GM21717 (cell line): Measurements from ENCODE around the gene EIF5B.
A peak's percentile ranks its signal among the peaks of the same experiment; 100 is the strongest.
"Not testable (repeated sequence)": the region's sequence is repeated elsewhere in the genome, so short reads cannot be mapped to it uniquely, and the experiment has no call there.

ENCODE experiments used
- ATAC-seq: cut with Tn5 transposase; IDR thresholded peaks from one replicate; pipeline ENCODE4 v1.9.1; 2021; ENCODE audit warnings: mild to moderate bottlenecking, moderate library complexity; ENCODE audit not compliant: unreplicated experiment

EIF5B gene

DNA sequence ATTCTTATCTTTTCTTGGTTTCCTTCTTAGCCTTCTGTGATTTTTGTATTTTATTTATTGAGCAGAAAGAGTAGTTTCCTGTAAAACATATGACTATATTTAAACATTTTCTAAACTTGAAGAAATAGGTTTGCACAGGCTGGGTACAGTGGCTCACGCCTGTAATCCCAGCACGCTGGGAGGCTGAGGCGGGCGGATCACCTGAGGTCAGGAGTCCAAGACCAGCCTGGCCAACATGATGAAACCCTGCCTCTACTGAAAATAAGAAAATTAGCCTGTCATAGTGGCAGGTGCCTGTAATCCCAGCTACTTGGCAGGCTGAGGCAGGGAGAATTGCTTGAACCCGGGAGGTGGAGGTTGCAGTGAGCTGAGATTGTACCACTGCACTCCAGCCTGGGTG, 31.7 kb downstream of the EIF5B start:
- ATAC-seq = not testable (repeated sequence)

DNA sequence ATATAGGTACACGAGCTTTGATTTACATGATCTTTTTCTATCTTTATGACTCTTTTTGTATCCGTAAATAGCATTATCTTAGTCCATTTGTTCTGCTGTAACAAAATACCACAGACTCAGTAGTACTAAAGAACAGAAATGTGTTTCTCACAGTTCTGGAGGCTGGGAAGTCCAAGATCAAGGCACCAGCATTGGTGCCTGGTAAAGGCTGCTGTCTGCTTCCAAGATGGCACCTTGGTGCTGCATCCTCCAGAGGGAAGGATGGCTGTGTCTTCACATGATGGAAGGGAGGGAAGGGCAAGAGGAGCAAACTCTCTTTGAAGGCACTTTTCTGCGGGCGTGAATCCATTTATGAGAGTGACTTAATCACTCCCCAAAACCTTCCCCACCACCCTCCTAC, 36.0 kb downstream of the EIF5B start:
- ATAC-seq = no peak

DNA sequence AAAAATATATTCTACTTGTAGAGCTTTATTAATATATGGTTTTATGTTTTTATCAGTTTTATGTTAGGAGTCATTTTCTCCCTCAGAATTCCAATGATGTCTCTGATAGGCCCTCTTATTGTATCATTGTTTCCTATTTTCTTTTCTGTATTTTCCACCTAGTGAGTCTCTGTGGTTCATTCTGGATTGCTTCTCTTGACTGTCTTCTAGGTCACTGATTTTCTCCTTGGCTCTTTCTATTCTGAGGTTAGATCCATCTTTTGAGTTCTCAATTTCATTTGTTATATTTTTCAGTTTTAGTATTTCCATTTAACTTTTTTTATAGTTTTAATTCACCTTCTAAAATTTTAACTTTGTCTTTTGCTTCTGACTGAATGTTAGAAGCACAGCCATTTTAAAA, 37.6 kb downstream of the EIF5B start:
- ATAC-seq = no peak

DNA sequence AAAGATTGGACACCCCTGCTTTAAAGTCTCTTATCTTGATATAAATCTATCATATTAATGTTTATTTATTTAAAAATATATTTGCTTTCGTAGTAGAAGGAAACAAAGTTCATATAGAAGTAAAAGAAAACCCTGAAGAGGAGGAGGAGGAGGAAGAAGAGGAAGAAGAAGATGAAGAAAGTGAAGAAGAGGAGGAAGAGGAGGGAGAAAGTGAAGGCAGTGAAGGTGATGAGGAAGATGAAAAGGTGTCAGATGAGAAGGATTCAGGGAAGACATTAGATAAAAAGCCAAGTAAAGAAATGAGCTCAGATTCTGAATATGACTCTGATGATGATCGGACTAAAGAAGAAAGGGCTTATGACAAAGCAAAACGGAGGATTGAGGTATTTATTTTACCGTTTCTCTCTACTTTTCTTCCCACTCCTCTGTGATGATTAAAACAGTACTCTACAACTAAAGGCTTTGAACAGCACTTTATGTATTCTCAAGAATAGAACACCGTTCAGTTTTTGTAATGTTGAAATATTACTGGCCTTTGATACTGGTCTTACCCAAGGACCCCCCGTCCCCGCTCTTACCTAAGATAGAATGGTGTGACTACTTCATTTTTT, 39.2 kb downstream of the EIF5B start:
- ATAC-seq = no peak

DNA sequence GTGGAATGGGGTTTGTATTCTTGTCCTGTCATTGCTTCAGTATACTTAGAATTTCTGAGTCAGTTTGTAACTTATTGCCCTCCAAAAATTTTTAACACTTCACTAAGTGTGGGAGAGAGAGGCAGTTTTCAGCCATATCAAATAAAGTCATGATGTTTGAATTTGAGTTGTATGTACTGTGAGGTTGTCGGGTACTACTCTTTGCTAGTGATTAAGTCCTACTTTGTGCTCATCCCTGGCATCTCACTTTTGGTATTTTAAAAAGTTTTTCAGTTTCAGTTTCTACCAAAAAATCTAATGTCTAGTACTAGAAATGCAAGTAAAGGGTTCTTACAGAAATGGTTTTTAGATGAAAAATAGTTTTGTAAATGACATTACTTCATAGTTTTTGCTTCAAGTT, 40.7 kb downstream of the EIF5B start:
- no peak for ATAC-seq

DNA sequence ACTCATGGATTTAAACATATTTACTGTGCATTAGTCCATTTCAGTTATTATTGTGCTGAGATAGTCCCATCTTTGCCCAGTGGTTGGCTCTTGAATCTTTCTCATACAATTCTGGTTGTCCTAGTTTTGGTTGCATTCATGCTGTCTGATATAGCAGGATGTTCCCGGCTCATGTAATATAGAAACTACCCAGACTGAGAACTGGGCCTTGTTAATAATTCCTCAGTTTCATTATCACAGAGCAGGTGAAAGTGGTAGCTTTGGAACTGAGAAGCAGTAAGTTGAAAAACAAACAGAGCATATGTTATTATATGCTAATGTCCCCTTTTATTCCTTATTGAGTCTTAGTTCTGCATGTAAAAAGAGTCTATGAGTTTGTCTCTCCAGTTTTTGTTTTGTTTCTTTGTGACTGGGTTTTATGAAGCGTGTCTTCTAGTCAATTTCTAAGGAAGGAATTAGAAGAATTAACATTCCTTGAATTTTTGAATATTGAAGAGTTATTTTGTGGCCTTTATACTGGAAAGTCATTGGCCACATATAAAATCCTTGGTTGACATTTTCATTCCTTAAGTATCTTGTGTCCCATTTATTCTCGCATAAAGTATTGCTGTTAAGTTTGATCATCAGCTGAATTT, 43.3 kb downstream of the EIF5B start:
- ATAC-seq = peak; percentile 75

DNA sequence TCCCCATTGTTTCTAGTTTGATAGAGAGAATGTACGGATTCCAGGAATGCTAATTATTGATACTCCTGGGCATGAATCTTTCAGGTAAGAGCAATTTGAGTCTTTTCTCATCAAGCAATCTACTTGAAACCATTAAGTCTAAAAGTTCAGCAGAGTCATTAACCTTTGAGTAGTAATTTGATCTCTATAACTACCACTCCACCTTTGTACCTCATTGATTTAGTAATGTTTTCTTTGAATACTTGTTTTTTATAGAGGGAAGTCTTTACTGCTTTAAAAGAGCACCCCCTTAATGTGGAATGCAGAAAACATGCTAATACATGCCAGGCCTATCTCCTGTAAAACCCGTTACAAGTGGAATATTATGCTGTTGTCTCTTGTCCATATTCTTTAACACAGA, 45.0 kb downstream of the EIF5B start:
- ATAC-seq = no peak

DNA sequence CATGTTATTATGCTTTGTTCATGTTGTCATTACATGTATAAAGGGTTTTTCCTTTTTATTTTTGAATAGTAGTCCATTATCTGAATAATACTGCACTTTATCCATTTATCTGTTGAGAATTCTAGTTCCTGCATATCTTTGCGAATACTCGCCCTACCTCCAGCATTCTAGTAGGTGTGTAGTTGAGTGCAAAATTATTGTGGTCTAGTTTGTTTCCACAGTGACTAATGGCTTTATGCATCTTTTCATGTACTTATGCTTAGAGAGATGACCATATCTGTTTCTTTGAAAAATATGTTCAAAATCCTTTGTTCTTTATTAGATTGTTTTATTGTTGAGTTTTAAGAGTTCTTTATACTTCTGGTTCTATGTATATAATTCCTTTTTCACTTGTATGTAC, 48.8 kb downstream of the EIF5B start:
- no peak for ATAC-seq

DNA sequence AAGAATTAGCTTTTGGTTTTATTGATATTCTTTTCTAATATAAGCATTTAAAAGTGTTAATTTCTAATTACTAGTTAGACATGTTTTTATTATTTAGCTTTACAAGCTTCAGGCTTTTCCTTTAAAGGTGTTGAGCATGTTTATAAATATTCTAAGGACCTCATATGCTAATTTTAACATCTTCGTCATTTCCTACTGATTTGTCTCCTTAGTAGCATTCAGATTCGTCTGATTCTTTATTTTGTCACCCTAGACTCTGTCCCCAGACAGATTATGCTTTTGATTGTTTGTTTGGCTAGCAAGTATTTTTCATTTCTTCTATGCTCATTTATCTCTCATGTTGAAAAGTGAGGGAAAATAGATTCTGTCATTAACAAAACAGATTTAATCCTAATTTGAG, 51.7 kb downstream of the EIF5B start:
- ATAC-seq = no peak

DNA sequence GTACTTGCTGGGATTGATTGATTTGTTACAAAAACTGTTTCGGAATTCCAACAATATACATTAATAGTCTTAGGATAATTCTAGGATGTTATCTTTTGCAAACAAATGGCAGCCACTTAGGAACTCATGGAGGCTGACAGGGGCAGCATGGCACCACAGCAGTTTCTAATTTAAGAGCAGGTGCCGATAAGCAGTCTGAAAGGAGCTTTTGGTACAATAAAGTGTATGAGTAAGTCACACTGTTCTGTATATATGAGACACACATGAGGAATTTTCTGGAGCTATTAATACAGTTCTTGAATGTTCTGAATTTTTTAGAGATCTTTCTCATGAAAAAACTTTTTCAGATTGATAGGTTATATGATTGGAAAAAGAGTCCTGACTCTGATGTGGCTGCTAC, 52.2 kb downstream of the EIF5B start:
- no peak for ATAC-seq

DNA sequence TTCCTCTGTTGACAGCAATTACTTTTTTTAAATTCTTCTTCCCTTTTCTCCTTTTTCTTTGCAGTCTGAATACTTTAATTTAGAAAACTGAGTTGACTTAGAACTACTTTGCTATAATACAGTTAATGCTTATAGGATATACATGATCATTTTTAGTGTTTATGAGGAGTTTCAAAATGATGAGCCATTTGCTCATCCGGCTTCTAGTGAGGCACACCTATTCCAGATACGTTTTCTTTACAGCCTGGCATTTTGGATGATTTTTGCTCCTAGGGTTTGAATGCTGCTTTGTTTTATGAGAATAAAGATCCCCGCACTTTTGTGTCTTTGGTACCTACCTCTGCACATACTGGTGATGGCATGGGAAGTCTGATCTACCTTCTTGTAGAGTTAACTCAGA, 52.8 kb downstream of the EIF5B start:
- ATAC-seq = no peak

DNA sequence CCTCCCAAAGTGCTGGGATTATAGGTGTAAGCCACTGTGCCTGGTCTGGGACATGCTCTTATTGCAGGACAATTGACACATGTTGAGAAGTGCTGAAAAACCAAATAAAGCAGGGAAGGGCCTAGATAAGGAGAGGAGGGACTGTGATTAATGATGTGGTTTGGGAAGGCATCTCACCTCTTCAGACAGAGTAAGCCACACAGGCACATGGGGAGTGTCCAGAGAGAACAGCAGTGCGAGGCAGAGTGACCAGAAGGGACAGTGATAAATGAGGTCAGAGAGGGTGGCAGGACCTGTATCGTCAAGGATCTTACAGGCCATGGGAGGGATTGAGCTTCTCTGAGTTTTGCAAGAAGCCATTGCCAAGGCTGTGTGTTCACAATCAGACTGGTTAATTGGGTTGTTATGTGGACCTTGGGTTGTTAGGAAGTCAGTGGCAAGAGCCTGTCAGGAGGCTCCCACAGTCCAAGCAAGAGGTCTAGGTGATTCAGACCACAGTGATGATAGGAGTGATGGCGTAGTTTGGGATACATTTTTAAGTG, 58.5 kb downstream of the EIF5B start:
- no peak for ATAC-seq

DNA sequence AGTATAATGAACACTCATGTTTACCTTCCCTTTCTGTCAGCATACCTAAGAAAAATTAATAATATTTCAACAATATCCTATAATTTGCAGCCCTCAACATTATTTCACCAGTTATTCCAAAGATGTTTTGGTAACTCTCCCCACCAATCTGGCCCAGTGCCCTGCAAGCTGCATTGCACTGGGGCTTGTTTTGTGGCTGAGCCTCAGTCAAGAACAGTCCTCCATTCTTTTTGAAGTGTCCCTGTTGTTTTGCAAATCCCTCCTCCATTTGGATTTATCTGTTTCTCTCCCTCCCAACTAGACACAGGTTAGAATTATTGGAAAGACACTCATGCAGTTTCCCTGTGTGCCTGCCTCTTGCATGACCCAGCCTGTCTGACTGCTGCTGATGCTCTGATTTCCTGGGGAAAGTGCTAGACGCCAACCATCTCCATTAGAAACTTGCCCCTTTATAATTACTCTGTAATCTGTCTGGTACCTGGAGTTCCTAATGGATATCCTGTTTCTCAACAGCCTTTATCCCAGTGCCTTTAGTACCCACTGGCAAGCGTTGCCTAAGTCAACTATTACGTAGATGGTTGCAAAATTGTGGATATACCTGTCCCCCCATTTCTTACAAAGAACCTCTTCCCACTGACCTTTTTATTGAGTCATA, 60.2 kb downstream of the EIF5B start:
- ATAC-seq = no peak

DNA sequence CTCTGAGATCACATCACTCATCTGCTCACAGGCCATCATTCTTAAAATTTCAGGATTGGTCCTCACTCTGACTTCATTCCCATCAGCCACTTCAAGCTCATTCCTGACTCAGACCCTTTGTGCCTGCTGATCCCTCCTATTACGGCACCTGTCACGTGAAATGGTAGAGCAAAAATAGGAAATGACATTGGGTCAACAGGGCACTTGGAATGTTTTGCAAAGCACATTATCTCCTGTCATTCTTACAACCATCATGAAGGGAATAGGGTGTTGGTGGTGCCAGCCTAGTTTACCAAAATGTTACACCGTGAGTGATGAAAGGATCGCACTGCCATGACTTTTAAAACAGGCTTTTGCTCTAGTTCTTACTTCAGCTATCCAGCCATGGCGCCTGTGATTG, 61.1 kb downstream of the EIF5B start:
- no peak for ATAC-seq

DNA sequence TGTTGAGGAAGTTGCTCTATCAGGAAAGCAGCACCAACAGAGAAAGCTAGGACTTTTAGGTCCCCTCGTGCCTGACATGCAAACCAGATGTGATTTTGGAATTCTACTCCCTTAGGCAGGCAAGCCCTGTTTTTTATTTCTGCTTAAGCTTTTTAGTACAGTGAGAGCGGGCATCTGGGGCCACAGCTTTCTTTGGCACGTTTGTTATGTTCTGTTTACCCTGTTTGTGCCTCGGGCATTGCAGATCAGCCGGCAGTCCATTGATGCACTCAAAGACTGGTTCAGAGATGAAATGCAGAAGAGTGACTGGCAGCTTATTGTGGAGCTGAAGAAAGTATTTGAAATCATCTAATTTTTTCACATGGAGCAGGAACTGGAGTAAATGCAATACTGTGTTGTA, 61.9 kb downstream of the EIF5B start:
- no peak for ATAC-seq

DNA sequence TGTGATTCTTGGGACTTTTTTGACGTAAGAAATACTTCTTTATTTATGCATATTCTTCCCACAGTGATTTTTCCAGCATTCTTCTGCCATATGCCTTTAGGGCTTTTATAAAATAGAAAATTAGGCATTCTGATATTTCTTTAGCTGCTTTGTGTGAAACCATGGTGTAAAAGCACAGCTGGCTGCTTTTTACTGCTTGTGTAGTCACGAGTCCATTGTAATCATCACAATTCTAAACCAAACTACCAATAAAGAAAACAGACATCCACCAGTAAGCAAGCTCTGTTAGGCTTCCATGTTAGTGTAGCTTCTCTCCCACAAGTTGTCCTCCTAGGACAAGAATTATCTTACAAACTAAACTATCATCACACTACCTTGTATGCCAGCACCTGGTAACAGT, 62.6 kb downstream of the EIF5B start:
- no peak for ATAC-seq

DNA sequence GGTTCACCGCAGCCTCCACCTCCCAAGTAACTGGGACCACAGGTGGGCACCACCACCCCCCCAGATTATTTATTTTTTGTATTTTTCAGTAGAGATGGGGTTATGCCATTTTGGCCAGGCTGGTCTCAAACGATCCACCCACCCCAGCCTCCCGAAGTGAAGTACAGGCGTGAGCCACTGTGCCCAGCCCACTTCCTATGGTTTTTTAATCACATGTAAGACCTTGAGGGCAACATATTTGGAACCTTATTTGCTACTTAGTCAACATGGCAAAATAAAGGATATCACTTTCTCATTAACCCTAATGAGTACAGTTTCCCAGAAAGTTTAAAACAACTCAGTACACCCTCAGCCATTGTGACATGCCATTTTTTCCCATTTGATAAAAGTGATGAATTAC, 64.7 kb downstream of the EIF5B start:
- ATAC-seq = no peak

DNA sequence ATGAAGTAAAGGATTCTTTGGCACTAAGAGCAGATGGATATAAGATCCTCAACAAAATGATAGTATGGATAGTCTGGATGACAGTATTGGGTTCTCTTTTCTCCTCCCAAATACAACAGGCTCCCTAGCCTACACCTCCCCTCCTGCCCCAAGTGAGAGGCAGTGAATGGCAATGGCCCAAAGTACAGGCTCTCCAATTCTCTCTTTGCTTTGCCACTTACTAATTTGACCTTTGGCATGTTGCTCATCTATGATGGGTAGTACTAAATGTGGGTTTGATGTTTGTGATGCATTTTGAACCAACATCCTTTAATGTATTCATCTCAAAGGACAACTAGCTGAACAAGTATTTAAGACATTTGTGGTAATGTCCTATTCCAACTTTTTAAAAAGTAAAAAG, 65.9 kb downstream of the EIF5B start:
- ATAC-seq = no peak

DNA sequence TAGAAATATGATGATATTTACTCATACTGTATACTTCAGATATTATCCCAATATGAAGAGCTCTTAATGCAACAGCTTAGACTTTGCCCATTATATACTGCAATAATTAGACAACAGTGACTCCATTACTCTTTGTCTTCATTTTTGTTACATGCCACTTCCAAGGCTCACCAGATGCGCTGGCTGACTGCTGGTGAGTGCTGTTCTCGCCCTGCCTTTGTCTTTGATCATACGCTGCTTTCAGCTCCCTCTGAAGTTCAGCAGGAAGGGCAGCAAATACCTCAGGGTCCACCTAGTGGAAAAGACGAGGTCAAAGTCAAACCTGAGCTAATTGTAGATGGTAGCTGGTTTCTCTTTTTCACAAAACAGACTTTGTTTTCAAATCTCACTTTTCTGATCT, 66.3 kb downstream of the EIF5B start:
- no peak for ATAC-seq

DNA sequence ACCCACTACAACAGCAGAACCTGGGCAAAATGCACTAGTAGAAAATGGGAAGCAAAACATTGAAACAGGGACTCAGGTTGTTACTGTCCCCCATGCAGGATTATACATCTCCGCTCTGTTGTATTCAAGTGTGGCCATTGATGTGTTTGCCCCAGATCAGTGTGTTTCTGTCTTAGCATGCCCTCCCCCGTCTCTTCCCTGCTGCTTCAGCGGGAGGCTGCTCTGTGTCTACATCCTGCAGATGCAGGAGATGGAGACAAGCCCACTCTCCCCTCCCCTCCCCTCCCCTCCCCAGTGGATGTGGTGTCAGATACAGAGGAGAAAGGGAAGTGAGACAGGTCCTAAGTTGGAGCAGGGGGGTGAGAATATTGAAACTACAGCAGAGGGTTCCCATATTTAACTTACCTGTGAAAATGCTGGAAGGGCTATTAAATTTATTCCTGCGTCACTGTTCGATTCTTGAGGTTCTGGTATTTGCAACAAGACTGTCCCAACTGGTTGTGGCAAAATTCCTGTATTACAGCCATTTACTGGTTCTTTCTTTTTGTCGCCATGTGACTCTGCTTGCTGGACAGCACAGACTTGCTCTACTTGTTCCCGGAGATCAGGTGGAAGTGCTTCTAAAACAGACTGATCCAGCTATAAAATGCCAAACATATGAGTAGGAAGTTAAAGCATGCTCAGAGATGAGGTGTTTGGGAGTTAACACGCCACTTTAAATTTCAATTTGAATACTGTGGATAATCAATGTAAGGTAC, 67.0 kb downstream of the EIF5B start:
- ATAC-seq = no peak

DNA sequence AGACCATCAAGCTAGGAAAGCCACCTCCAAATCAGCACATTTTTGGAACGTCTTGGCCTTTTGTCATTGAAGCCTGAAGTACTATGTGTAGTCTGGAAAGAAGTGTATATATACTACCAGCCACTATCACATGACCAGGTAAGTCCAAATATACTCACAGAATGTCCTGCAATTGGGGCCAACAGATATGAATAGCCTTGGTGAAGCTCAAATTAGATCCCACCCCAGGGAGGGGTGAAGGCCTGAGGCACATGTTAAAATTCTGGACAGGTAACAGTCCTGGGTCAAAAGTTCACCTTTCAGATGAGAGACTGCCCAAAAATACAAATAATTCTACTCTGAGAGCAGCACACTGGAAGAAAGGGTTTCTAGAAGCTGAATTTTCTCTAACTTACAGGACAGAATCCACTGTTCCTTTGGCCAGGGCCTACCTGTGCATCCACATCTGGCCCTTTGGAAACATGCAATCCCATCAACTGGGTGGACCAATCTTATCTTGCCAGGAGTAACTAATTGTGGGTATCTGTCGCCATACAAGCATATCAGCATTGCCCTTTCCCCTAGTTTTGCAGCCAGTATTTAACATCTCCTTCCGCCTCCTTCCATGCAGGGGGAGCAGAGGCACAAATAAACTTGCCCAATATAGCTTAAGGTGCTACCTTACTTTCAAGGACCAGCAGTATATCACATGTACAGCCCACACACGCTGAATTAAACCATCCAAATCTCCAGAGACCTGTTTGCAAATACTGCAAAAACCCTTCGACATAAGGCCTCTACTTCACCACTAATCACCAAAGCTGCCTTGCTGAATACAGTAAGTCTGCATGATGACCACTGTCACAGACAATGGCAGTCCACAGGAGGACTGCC, 67.8 kb downstream of the EIF5B start:
- ATAC-seq = no peak
